HCT116 (cell line): Measurements from ENCODE around the gene CARNS1. TPM values are rescaled to one million over a fixed set of nuclear protein-coding genes. Genes with fewer than 3 reads are reported as not detected.

Experiments
- ATAC-seq: fragments of 200-7000 bp; cut with Tn5 transposase; 2 replicates; pipeline ENCODE4 v1.9.1; 2020; ENCODE audit warnings: mild to moderate bottlenecking, moderate library complexity
- BruUV-seq: library from RNA; stranded (reverse); fragments of 400-500 nt; replicated peaks from 2 replicates; lab custom pipeline; 2021; lab: Mats Ljungman, UMichigan
- CTCF ChIA-PET: fragments of 300-600 bp; sonication (Branson Sonifier 250); formaldehyde crosslinking; loops from one replicate; lab custom pipeline; 2021; ENCODE audit warnings: antibody characterized with exemption; lab: Charles Lee
- POLR2A ChIA-PET: fragments of 300-600, 350-600 bp; sonication (Branson Sonifier 250); formaldehyde crosslinking; loops from one replicate; lab custom pipeline; 2021; ENCODE audit warnings: antibody characterized with exemption; lab: Charles Lee
- RAD21 ChIA-PET, 2 experiments: fragments of 300-600 bp; sonication (Branson Sonifier 250); formaldehyde crosslinking; loops; one replicate each; lab custom pipeline; 2023; ENCODE audit warnings: low total read pairs in 2 of 2; ENCODE audit not compliant: uncharacterized antibody in 2 of 2, unreplicated experiment in 2 of 2, low non-redundant PET in 1 of 2; lab: Charles Lee
- DNase-seq: peaks from one replicate; pipeline ENCODE4 v3.0.0-alpha.2; 2010; ENCODE audit warnings: low read depth, low spot score
- H2AFZ ChIP-seq: fragments of 200-600 bp; shearing (Covaris generic), sonication (generic); 2 replicates; pipeline ENCODE4 v1.6.1; 2017; ENCODE audit warnings: low read depth, mixed run types, mixed read lengths, antibody characterized with exemption, low read length; ENCODE audit not compliant: poor library complexity, severe bottlenecking
- H3K27ac ChIP-seq: 2 replicates; pipeline ENCODE4 v1.5.1; 2012; ENCODE audit warnings: low read depth, low read length
- H3K27me3 ChIP-seq: fragments of 200-600 bp; sonication (generic); 2 replicates; pipeline ENCODE4 v1.6.1; 2016; ENCODE audit warnings: mixed run types, low read length, mixed read lengths; ENCODE audit not compliant: insufficient read depth
- H3K36me3 ChIP-seq, 2 experiments: fragments of 200-500 bp in 1 of 2; fragments of 200-600 bp in 1 of 2; sonication (Bioruptor generic) in 1 of 2; sonication (generic) in 1 of 2; 2 replicates each; pipeline versions ENCODE4 v1.5.1 to v1.6.1; 2014 to 2016; ENCODE audit warnings: low read length in 2 of 2, inconsistent platforms in 1 of 2, mixed read lengths in 1 of 2, mixed run types in 1 of 2; ENCODE audit not compliant: insufficient read depth in 2 of 2, control insufficient read depth in 1 of 2
- H3K4me1 ChIP-seq, 2 experiments: fragments of 200-600 bp in 1 of 2; sonication (generic) in 1 of 2; 2 replicates each; pipeline versions ENCODE4 v1.5.1 to v1.6.1; 2012 to 2017; ENCODE audit warnings: low read length in 2 of 2, inconsistent platforms in 1 of 2, mild to moderate bottlenecking in 1 of 2, mixed read lengths in 1 of 2, mixed run types in 1 of 2, moderate library complexity in 1 of 2; ENCODE audit not compliant: insufficient read depth in 2 of 2, control insufficient read depth in 1 of 2
- H3K4me2 ChIP-seq: fragments of 200-600 bp; sonication (generic); 2 replicates; pipeline ENCODE4 v1.6.1; 2017; ENCODE audit warnings: mixed run types, low read length, mixed read lengths
- H3K4me3 ChIP-seq, 2 experiments: fragments of 200-600 bp in 1 of 2; sonication (generic) in 1 of 2; replicated peaks in 1 of 2; 2 replicates each; pipeline ENCODE4 v1.5.1; 2011 to 2016; ENCODE audit warnings: low read length in 2 of 2, control low read depth in 1 of 2, low read depth in 1 of 2, mild to moderate bottlenecking in 1 of 2, mixed read lengths in 1 of 2, mixed run types in 1 of 2
- H3K79me2 ChIP-seq: fragments of 200-600 bp; sonication (generic); 2 replicates; pipeline ENCODE4 v1.6.1; 2017; ENCODE audit warnings: mild to moderate bottlenecking, mixed run types, low read length, moderate library complexity, mixed read lengths; ENCODE audit not compliant: insufficient read depth
- H3K9ac ChIP-seq: fragments of 200-600 bp; sonication (generic); 2 replicates; pipeline ENCODE4 v1.6.1; 2016; ENCODE audit warnings: low read length, mixed read lengths
- H3K9me2 ChIP-seq: fragments of 200-600 bp; sonication (generic), shearing (Covaris generic); 2 replicates; pipeline ENCODE4 v1.6.1; 2017; ENCODE audit warnings: mixed run types, mild to moderate bottlenecking, moderate library complexity; ENCODE audit not compliant: insufficient read depth
- H3K9me3 ChIP-seq, 2 experiments: fragments of 200-500 bp in 1 of 2; fragments of 200-600 bp in 1 of 2; sonication (Bioruptor generic) in 1 of 2; sonication (generic) in 1 of 2; 2 replicates each; pipeline ENCODE4 v1.6.1; 2014 to 2017; ENCODE audit warnings: low read length in 2 of 2, mixed read lengths in 2 of 2, inconsistent platforms in 1 of 2, low read depth in 1 of 2, mild to moderate bottlenecking in 1 of 2, mixed run types in 1 of 2, moderate library complexity in 1 of 2; ENCODE audit not compliant: control insufficient read depth in 1 of 2, insufficient read depth in 1 of 2
- H4K20me1 ChIP-seq: fragments of 200-600 bp; sonication (generic), shearing (Covaris generic); 2 replicates; pipeline ENCODE4 v1.6.1; 2017; ENCODE audit warnings: mixed run types, mild to moderate bottlenecking, moderate library complexity; ENCODE audit not compliant: insufficient read depth
- EZH2 ChIP-seq: fragments of 200-600 bp; sonication (generic); IDR thresholded peaks from 2 replicates; pipeline ENCODE4 v1.6.1; 2017; ENCODE audit warnings: antibody characterized with exemption, mixed run types
- YY1 ChIP-seq: IDR thresholded peaks from 2 replicates; pipeline ENCODE4 v1.6.1; 2011; ENCODE audit warnings: low read length, low read depth, moderate library complexity, mild to moderate bottlenecking; ENCODE audit not compliant: insufficient replicate concordance; ENCODE audit errors: extremely low read depth
- ZFX ChIP-seq: fragments of 450-650 bp; IDR thresholded peaks from 2 replicates; pipeline ENCODE4 v1.6.1; 2017
- ZNF274 ChIP-seq: fragments of 200-500 bp; sonication (Bioruptor generic); IDR thresholded peaks from 2 replicates; pipeline ENCODE4 v1.6.1; 2014; ENCODE audit warnings: mild to moderate bottlenecking, low read depth, low read length, inconsistent platforms
- intact Hi-C: fragments of 100-400 bp; cut with micrococcal nuclease; formaldehyde crosslinking; loops from 2 replicates; pipeline ENCODE4 v1.10.0; 2022
- total RNA-seq: library from RNA; stranded (reverse); gene quantifications from one replicate; pipeline ENCODE4 v1.2.1, GENCODE V29; 2021; ENCODE audit not compliant: unreplicated experiment
- TF ChIP-seq, protein P1 (sequence below), 3 experiments: fragments of 200-600 bp in 1 of 3; sonication (generic) in 1 of 3; IDR thresholded peaks in 2 of 3; conservative IDR thresholded peaks in 1 of 3; 2 replicates each; pipeline ENCODE4 v1.5.1; 2012 to 2017; ENCODE audit warnings: low read depth in 2 of 3, low read length in 2 of 3, antibody characterized with exemption in 1 of 3, borderline replicate concordance in 1 of 3, control low read depth in 1 of 3, mild to moderate bottlenecking in 1 of 3, mixed read lengths in 1 of 3, mixed run types in 1 of 3, moderate library complexity in 1 of 3; ENCODE audit not compliant: insufficient read depth in 1 of 3

Gene CARNS1
- total RNA-seq, 1 experiment from 2014 or later, result 1.0 TPM

DNA sequence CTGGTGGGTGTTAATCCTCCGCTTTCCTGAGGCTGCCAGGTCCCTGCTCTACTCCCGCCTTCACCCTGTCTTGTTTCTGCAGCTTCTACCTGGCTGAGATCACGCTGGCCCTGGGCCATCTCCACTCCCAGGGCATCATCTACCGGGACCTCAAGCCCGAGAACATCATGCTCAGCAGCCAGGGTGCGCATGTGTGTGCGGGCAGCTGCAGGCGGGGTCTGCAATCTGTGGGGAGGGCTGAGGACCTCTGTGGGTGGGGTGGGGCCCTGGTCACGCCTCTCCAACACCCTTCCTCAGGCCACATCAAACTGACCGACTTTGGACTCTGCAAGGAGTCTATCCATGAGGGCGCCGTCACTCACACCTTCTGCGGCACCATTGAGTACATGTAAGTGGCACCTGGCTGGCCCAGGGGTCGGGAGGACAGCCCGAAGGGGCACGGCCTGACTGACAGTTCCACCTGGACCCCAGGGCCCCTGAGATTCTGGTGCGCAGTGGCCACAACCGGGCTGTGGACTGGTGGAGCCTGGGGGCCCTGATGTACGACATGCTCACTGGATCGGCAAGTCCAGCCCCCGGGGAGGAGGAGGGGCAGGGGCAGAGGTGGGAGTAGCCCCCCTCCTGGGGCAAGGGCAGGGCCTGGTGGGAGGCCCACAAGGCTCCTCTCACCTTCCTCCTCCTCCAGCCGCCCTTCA is 17.3 kb downstream of the CARNS1 start (continued):
- TF ChIP-seq, protein P1, sequence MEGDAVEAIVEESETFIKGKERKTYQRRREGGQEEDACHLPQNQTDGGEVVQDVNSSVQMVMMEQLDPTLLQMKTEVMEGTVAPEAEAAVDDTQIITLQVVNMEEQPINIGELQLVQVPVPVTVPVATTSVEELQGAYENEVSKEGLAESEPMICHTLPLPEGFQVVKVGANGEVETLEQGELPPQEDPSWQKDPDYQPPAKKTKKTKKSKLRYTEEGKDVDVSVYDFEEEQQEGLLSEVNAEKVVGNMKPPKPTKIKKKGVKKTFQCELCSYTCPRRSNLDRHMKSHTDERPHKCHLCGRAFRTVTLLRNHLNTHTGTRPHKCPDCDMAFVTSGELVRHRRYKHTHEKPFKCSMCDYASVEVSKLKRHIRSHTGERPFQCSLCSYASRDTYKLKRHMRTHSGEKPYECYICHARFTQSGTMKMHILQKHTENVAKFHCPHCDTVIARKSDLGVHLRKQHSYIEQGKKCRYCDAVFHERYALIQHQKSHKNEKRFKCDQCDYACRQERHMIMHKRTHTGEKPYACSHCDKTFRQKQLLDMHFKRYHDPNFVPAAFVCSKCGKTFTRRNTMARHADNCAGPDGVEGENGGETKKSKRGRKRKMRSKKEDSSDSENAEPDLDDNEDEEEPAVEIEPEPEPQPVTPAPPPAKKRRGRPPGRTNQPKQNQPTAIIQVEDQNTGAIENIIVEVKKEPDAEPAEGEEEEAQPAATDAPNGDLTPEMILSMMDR (IDR thresholded peaks at IDR 0.05 in 2 of 3, conservative IDR thresholded peaks at IDR 0.05 in 1 of 3; ENCODE audit: borderline replicate concordance in 1 of 3, insufficient read depth in 1 of 3, low read depth in 2 of 3, low read length in 2 of 3), result no peak
- TF ChIP-seq ZNF274 (no peak), EZH2 (no peak), YY1 (no peak)

DNA sequence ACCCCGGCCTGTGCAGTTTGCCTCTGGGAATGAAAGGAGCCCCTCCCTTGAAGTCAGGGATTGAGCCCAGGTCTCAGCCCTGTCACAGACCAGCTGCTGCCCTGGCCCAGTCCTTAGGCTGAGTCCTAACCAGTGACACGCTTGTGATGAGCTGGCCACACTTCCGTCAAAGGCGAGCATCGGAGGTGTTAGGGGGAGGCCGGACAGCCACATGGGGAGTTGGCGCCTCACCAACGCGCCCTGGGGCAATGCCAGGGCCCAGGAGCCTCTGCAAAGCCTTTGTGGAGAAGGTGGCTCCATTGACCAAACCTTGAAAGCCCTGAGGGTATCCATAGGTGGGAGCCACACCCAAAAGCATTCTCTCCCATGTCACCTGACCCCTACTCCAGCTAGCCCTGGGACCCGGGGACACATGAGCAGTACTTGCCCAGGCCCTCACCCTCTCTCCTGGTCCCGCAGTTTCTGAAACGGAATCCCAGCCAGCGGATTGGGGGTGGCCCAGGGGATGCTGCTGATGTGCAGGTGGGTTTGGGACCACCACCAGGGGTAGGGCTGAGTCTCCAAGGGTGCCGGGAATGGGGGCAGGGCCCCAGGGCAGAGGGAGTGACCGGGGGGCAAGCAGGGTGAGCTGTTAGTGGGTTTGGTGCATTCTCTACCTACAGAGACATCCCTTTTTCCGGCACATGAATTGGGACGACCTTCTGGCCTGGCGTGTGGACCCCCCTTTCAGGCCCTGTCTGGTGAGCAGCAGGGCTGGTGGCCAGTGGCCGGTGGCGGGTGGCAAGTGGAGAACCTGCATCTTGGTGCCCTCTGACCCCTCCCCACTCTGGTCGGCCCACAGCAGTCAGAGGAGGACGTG is 18.3 kb downstream of the CARNS1 start:
- Histone ChIP-seq H3K4me2 (no peak overlapping the region), H3K9me3 (no peaks in the 10 kb centered on the region), H3K36me3 (peaks cover 10 to 17% of the 10 kb centered on the region in 2 experiments; a peak in 3 of 4 replicates), H4K20me1 (no peaks in the 10 kb centered on the region), H3K4me1 (peaks cover 8 to 15% of the 10 kb centered on the region in 2 experiments), H3K27ac (no peak overlapping the region), H2AFZ (no peak overlapping the region), H3K9me2 (no peaks in the 10 kb centered on the region), H3K79me2 (peaks cover 21% of the 10 kb centered on the region), H3K4me3 (no peak overlapping the region), H3K9ac (no peak overlapping the region), H3K27me3 (no peaks in the 10 kb centered on the region)
- intact Hi-C loops, result no loop called here
- ChIA-PET CTCF (no interaction called here), POLR2A (no interaction called here), RAD21 (no interaction called here)
- no TSS peak for BruUV-seq
- ATAC-seq (no peak), DNase-seq (no peak)
- TF ChIP-seq ZFX (no peak), ZNF274 (no peak)
